Liver (tissue), 3 donors: ENCODE data around the gene PARVG.

ENCODE experiments used
- EGR1 ChIP-seq, 2 donors: IDR thresholded peaks; 2 replicates each; pipeline ENCODE4 v1.6.1; 2016 to 2018; ENCODE audit warnings: antibody characterized with exemption in 2 of 2, low read depth in 2 of 2
- GABPA ChIP-seq, 2 donors: IDR thresholded peaks in 1 of 2; conservative IDR thresholded peaks in 1 of 2; 2 replicates each; pipeline ENCODE4 v1.6.1; 2016; ENCODE audit warnings: antibody characterized with exemption in 2 of 2, mild to moderate bottlenecking in 1 of 2, moderate library complexity in 1 of 2
- JUND ChIP-seq, 2 donors: IDR thresholded peaks; 2 replicates each; pipeline ENCODE4 v1.6.1; 2016; ENCODE audit warnings: antibody characterized with exemption in 2 of 2
- RAD21 ChIP-seq, 2 donors: IDR thresholded peaks; 2 replicates each; pipeline ENCODE4 v1.6.1; 2016; ENCODE audit warnings: antibody characterized with exemption in 2 of 2, mild to moderate bottlenecking in 2 of 2
- RXRA ChIP-seq, 2 donors: IDR thresholded peaks; 2 replicates each; pipeline ENCODE4 v1.6.1; 2017 to 2018; ENCODE audit warnings: antibody characterized with exemption in 2 of 2, mild to moderate bottlenecking in 1 of 2
- SP1 ChIP-seq: IDR thresholded peaks from 2 replicates; pipeline ENCODE4 v1.6.1; 2018; ENCODE audit warnings: antibody characterized with exemption, mild to moderate bottlenecking
- TAF1 ChIP-seq: conservative IDR thresholded peaks from 2 replicates; pipeline ENCODE4 v1.6.1; 2016; ENCODE audit warnings: antibody characterized with exemption, mild to moderate bottlenecking
- YY1 ChIP-seq: IDR thresholded peaks from 2 replicates; pipeline ENCODE4 v1.6.1; 2016; ENCODE audit warnings: antibody characterized with exemption, mild to moderate bottlenecking
- TF ChIP-seq, protein P1 (sequence below): fragments of 150-350 bp; IDR thresholded peaks from 2 replicates; pipeline ENCODE4 v1.5.1; 2017; ENCODE audit warnings: improper control_type of control experiment, low read depth, low read length; ENCODE audit not compliant: missing input control
- TF ChIP-seq, protein P2 (sequence below): IDR thresholded peaks from 2 replicates; pipeline ENCODE4 v1.6.1; 2016; ENCODE audit warnings: antibody characterized with exemption
- TF ChIP-seq, protein P3 (sequence below): IDR thresholded peaks from 2 replicates; pipeline ENCODE4 v1.6.1; 2016; ENCODE audit warnings: antibody characterized with exemption
- TF ChIP-seq, protein P4 (sequence below): IDR thresholded peaks from 2 replicates; pipeline ENCODE4 v1.6.1; 2016; ENCODE audit warnings: antibody characterized with exemption
- TF ChIP-seq, protein P5 (sequence below): IDR thresholded peaks from 2 replicates; pipeline ENCODE4 v1.6.1; 2016; ENCODE audit warnings: antibody characterized with exemption, mild to moderate bottlenecking
- donor health status: healthy.
- donor health status: healthy.

DNA sequence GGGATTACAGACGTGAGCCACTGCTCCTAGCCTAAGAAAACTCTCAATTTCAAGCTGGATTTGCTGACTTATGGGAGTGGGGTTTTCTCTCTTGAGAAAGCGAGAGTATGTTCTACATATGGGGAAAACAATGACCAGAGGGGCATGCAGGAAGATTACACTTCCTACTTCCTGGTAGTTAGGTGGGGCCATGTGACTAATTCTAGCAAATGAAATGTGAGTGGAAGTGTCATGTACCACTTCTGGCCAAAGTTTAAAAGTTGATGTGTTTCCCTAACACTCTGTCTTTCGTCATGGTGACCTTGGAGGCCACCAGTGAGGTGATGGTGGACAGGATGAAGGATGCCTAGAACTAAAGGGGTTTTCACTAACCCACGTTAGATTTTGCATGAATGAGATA, 50.5 kb downstream of the PARVG start:
- TF ChIP-seq, protein P1, sequence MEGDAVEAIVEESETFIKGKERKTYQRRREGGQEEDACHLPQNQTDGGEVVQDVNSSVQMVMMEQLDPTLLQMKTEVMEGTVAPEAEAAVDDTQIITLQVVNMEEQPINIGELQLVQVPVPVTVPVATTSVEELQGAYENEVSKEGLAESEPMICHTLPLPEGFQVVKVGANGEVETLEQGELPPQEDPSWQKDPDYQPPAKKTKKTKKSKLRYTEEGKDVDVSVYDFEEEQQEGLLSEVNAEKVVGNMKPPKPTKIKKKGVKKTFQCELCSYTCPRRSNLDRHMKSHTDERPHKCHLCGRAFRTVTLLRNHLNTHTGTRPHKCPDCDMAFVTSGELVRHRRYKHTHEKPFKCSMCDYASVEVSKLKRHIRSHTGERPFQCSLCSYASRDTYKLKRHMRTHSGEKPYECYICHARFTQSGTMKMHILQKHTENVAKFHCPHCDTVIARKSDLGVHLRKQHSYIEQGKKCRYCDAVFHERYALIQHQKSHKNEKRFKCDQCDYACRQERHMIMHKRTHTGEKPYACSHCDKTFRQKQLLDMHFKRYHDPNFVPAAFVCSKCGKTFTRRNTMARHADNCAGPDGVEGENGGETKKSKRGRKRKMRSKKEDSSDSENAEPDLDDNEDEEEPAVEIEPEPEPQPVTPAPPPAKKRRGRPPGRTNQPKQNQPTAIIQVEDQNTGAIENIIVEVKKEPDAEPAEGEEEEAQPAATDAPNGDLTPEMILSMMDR: no peak
- TF ChIP-seq, protein P2, sequence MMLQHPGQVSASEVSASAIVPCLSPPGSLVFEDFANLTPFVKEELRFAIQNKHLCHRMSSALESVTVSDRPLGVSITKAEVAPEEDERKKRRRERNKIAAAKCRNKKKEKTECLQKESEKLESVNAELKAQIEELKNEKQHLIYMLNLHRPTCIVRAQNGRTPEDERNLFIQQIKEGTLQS: no peak
- TF ChIP-seq, protein P3, sequence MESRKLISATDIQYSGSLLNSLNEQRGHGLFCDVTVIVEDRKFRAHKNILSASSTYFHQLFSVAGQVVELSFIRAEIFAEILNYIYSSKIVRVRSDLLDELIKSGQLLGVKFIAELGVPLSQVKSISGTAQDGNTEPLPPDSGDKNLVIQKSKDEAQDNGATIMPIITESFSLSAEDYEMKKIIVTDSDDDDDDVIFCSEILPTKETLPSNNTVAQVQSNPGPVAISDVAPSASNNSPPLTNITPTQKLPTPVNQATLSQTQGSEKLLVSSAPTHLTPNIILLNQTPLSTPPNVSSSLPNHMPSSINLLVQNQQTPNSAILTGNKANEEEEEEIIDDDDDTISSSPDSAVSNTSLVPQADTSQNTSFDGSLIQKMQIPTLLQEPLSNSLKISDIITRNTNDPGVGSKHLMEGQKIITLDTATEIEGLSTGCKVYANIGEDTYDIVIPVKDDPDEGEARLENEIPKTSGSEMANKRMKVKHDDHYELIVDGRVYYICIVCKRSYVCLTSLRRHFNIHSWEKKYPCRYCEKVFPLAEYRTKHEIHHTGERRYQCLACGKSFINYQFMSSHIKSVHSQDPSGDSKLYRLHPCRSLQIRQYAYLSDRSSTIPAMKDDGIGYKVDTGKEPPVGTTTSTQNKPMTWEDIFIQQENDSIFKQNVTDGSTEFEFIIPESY: no peak
- TF ChIP-seq RAD21 (IDR thresholded peaks at IDR 0.05): no peak
- no peak for TF ChIP-seq RXRA (IDR thresholded peaks at IDR 0.05)
- no peak for TF ChIP-seq EGR1 (IDR thresholded peaks at IDR 0.05; ENCODE audit: low read depth in 2 of 2)
- TF ChIP-seq, protein P4, sequence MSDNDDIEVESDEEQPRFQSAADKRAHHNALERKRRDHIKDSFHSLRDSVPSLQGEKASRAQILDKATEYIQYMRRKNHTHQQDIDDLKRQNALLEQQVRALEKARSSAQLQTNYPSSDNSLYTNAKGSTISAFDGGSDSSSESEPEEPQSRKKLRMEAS: no peak
- no peak for TF ChIP-seq TAF1
- TF ChIP-seq, protein P5, sequence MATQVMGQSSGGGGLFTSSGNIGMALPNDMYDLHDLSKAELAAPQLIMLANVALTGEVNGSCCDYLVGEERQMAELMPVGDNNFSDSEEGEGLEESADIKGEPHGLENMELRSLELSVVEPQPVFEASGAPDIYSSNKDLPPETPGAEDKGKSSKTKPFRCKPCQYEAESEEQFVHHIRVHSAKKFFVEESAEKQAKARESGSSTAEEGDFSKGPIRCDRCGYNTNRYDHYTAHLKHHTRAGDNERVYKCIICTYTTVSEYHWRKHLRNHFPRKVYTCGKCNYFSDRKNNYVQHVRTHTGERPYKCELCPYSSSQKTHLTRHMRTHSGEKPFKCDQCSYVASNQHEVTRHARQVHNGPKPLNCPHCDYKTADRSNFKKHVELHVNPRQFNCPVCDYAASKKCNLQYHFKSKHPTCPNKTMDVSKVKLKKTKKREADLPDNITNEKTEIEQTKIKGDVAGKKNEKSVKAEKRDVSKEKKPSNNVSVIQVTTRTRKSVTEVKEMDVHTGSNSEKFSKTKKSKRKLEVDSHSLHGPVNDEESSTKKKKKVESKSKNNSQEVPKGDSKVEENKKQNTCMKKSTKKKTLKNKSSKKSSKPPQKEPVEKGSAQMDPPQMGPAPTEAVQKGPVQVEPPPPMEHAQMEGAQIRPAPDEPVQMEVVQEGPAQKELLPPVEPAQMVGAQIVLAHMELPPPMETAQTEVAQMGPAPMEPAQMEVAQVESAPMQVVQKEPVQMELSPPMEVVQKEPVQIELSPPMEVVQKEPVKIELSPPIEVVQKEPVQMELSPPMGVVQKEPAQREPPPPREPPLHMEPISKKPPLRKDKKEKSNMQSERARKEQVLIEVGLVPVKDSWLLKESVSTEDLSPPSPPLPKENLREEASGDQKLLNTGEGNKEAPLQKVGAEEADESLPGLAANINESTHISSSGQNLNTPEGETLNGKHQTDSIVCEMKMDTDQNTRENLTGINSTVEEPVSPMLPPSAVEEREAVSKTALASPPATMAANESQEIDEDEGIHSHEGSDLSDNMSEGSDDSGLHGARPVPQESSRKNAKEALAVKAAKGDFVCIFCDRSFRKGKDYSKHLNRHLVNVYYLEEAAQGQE: no peak
- TF ChIP-seq GABPA (IDR thresholded peaks at IDR 0.05 in 1 of 2, conservative IDR thresholded peaks at IDR 0.05 in 1 of 2): no peak
- TF ChIP-seq YY1: no peak
- no peak for TF ChIP-seq JUND (IDR thresholded peaks at IDR 0.05)
- TF ChIP-seq SP1: no peak
